NCI-H2029 (cell line): ENCODE measurements around the gene GATAD2A.
A peak's percentile ranks its signal among the peaks of the same experiment; 100 is the strongest.

Source experiments
- DNase-seq: peaks from one replicate; lab custom pipeline; 2025; lab: John Stamatoyannopoulos, UW

GATAD2A gene

GRCh38 chr19:19488875-19489690 lies 83.6 kb downstream of the GATAD2A start:
- DNase-seq: peak; percentile 97

- no peak for DNase-seq
These were observed 84.3 kb downstream of the GATAD2A start for GRCh38 chr19:19489804-19490204.

GRCh38 chr19:19490214-19490968 lies 84.9 kb downstream of the GATAD2A start:
- peak; percentile 34 for DNase-seq

- no peak for DNase-seq
These were observed 86.0 kb downstream of the GATAD2A start for GRCh38 chr19:19491321-19492025.

- DNase-seq: no peak
These were observed 86.6 kb downstream of the GATAD2A start for GRCh38 chr19:19492026-19492610.

GRCh38 chr19:19493841-19494546 lies 88.5 kb downstream of the GATAD2A start:
- no peak for DNase-seq

- no peak for DNase-seq
These were observed 90.4 kb downstream of the GATAD2A start for GRCh38 chr19:19495614-19496603.

GRCh38 chr19:19498255-19498991 lies 92.9 kb downstream of the GATAD2A start:
- DNase-seq: no peak

GRCh38 chr19:19499272-19499995 lies 94.0 kb downstream of the GATAD2A start:
- no peak for DNase-seq

- no peak for DNase-seq
These were observed 95.6 kb downstream of the GATAD2A start for GRCh38 chr19:19500975-19501644.

- DNase-seq: no peak
These were observed 96.3 kb downstream of the GATAD2A start for GRCh38 chr19:19501798-19502197.

GRCh38 chr19:19502281-19502680 lies 96.8 kb downstream of the GATAD2A start:
- no peak for DNase-seq

GRCh38 chr19:19502808-19503602 lies 97.5 kb downstream of the GATAD2A start:
- no peak for DNase-seq

GRCh38 chr19:19504754-19505668 lies 99.5 kb downstream of the GATAD2A start:
- DNase-seq: no peak

GRCh38 chr19:19505669-19506326 lies 100.3 kb downstream of the GATAD2A start:
- DNase-seq: no peak

GRCh38 chr19:19506592-19506991 lies 101.1 kb downstream of the GATAD2A start:
- no peak for DNase-seq
